ENCODE results near the gene IFITM1.

IFITM1 gene

GRCh38 chr11:346529-346928 is 32.7 kb downstream of the IFITM1 start:
- no peak for TF ChIP-seq TAF1 (IDR thresholded peaks at IDR 0.05; ENCODE audit: low read depth)
- TF ChIP-seq TCF12 (IDR thresholded peaks at IDR 0.05; ENCODE audit: low read depth) = no peak
- TF ChIP-seq USF1 (IDR thresholded peaks at IDR 0.05) = no peak
- no peak for TF ChIP-seq MAX (IDR thresholded peaks at IDR 0.05)
- no peak for TF ChIP-seq FOXM1 (IDR thresholded peaks at IDR 0.05; ENCODE audit: borderline replicate concordance, low read depth)
- TF ChIP-seq YY1 (IDR thresholded peaks at IDR 0.05; ENCODE audit: low read depth) = no peak

GRCh38 chr11:350723-351255 is 36.9 kb downstream of the IFITM1 start:
- TF ChIP-seq TAF1 (IDR thresholded peaks at IDR 0.05; ENCODE audit: low read depth) (no peak), EGR1 (IDR thresholded peaks at IDR 0.05) (no peak), YY1 (IDR thresholded peaks at IDR 0.05; ENCODE audit: low read depth) (no peak), FOXM1 (IDR thresholded peaks at IDR 0.05; ENCODE audit: borderline replicate concordance, low read depth) (no peak), TEAD4 (IDR thresholded peaks at IDR 0.05) (no peak), RAD21 (IDR thresholded peaks at IDR 0.05; ENCODE audit: low read depth) (no peak), TCF12 (IDR thresholded peaks at IDR 0.05; ENCODE audit: low read depth) (no peak), CEBPB (IDR thresholded peaks at IDR 0.05) (no peak), MAX (IDR thresholded peaks at IDR 0.05) (no peak), ZBTB7A (IDR thresholded peaks at IDR 0.05; ENCODE audit: low read depth) (no peak), NFIC (IDR thresholded peaks at IDR 0.05) (no peak), USF1 (IDR thresholded peaks at IDR 0.05) (no peak), CREB1 (IDR thresholded peaks at IDR 0.05; ENCODE audit: low read depth) (no peak), EP300 (IDR thresholded peaks at IDR 0.05; ENCODE audit: borderline replicate concordance) (no peak), REST (IDR thresholded peaks at IDR 0.05; ENCODE audit: low read depth) (no peak)

- TF ChIP-seq YY1 (IDR thresholded peaks at IDR 0.05; ENCODE audit: low read depth) (no peak), ZBTB7A (IDR thresholded peaks at IDR 0.05; ENCODE audit: low read depth) (no peak), RAD21 (IDR thresholded peaks at IDR 0.05; ENCODE audit: low read depth) (no peak), FOXM1 (IDR thresholded peaks at IDR 0.05; ENCODE audit: borderline replicate concordance, low read depth) (no peak), MAX (IDR thresholded peaks at IDR 0.05) (no peak), REST (IDR thresholded peaks at IDR 0.05; ENCODE audit: low read depth) (no peak), CREB1 (IDR thresholded peaks at IDR 0.05; ENCODE audit: low read depth) (no peak), NFIC (IDR thresholded peaks at IDR 0.05) (no peak), EP300 (IDR thresholded peaks at IDR 0.05; ENCODE audit: borderline replicate concordance) (no peak), TCF12 (IDR thresholded peaks at IDR 0.05; ENCODE audit: low read depth) (no peak), TAF1 (IDR thresholded peaks at IDR 0.05; ENCODE audit: low read depth) (no peak), TEAD4 (IDR thresholded peaks at IDR 0.05) (no peak), USF1 (IDR thresholded peaks at IDR 0.05) (no peak), CEBPB (IDR thresholded peaks at IDR 0.05) (no peak), EGR1 (IDR thresholded peaks at IDR 0.05) (no peak)
Observed at GRCh38 chr11:351411-351810, 37.6 kb downstream of the IFITM1 start.

GRCh38 chr11:352456-353031 is 38.7 kb downstream of the IFITM1 start:
- no peak for TF ChIP-seq FOXM1 (IDR thresholded peaks at IDR 0.05; ENCODE audit: borderline replicate concordance, low read depth)
- no peak for TF ChIP-seq TEAD4 (IDR thresholded peaks at IDR 0.05)
- no peak for TF ChIP-seq CREB1 (IDR thresholded peaks at IDR 0.05; ENCODE audit: low read depth)
- TF ChIP-seq TAF1 (IDR thresholded peaks at IDR 0.05; ENCODE audit: low read depth) = no peak
- no peak for TF ChIP-seq NFIC (IDR thresholded peaks at IDR 0.05)
- TF ChIP-seq CEBPB (IDR thresholded peaks at IDR 0.05) = no peak
- TF ChIP-seq EGR1 (IDR thresholded peaks at IDR 0.05) = no peak
- TF ChIP-seq ZBTB7A (IDR thresholded peaks at IDR 0.05; ENCODE audit: low read depth) = no peak
- TF ChIP-seq REST (IDR thresholded peaks at IDR 0.05; ENCODE audit: low read depth) = no peak

All from Ishikawa (cell line).